NCI-H2171 treated with DMSO at 0.1 percent for 48 hours (cell line): ENCODE measurements around the gene C6.

Experiments used
- DNase-seq: peaks from one replicate; lab custom pipeline; 2025; lab: John Stamatoyannopoulos, UW

The C6 gene

GRCh38 chr5:41122459-41122858, 90.9 kb downstream of the C6 start:
- DNase-seq = peak; percentile 24

DNA sequence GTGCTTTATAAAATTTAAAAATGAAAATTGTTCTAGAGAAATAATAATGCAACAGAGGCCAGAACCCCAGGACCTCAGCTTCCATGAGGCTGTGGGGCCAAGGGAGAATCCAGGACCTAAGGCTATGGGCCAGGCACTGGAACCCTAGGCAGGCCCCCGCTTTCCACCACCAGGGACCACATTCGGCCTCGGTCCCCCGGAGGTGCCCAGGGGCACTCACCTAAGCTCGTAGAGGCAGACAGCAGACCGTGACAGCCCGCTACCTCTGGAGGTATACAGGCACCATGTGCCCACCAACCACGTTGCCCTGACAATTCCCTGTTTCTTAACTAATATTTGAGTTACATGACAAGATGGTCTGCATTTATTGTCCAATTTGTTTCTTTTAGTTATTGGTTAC, 92.7 kb downstream of the C6 start:
- DNase-seq = no peak

- DNase-seq = no peak
These were observed 95.2 kb downstream of the C6 start for GRCh38 chr5:41118177-41118576.

DNA sequence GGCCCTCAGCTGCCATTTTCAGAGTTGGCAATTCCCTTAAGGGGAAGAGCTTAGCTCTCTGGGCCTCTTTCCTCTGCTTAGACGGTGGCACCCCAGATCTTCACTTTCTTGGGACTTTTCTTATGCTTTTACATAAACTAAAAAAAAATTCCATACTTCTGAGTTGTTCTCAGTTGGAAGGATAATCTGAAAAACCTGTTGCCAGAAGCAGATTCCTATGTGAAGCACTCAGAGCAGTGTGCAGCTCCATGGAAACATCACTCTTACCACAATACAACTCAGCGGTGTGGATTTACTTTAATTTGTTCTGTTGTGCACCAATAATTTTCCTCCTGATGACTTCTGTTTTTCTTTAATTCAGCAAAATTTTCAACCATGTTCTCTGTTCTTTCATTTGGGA, 98.1 kb downstream of the C6 start:
- no peak for DNase-seq

- DNase-seq = no peak
These were observed 100.6 kb downstream of the C6 start for GRCh38 chr5:41112486-41113455.

- DNase-seq = no peak
These were observed 104.1 kb downstream of the C6 start for GRCh38 chr5:41109186-41109585.

- DNase-seq = no peak
These were observed 111.0 kb downstream of the C6 start for GRCh38 chr5:41102341-41102740.

- DNase-seq = peak; percentile 13
These were observed 115.7 kb downstream of the C6 start for GRCh38 chr5:41097642-41098041.

- no peak for DNase-seq
These were observed 117.8 kb downstream of the C6 start for GRCh38 chr5:41095324-41096101.

GRCh38 chr5:41094871-41095270, 118.5 kb downstream of the C6 start:
- no peak for DNase-seq

- DNase-seq = no peak
These were observed 119.5 kb downstream of the C6 start for GRCh38 chr5:41093803-41094202.
